ENCODE measurements around the gene OR9I1.

GRCh38 chr11:58068655-58069054 is 56.7 kb downstream of the OR9I1 start:
- TF ChIP-seq POLR2AphosphoS5 (IDR thresholded peaks at IDR 0.05; ENCODE audit: low read depth, low read length): no peak
- TF ChIP-seq CTCF (IDR thresholded peaks at IDR 0.05): 0 out of 2 replicates have a peak, but pooled peaks have one; percentile 13

Data from Panc1 (cell line).